Smooth muscle cell (in vitro differentiated cells): ENCODE results near the gene TPP2. TPM values are rescaled to one million over a fixed set of nuclear protein-coding genes. Genes with fewer than 3 reads are reported as not detected.

Source experiments
- DNase-seq: peaks from one replicate; lab custom pipeline; 2025; ENCODE audit not compliant: unreplicated experiment; lab: John Stamatoyannopoulos, UW
- H2AFZ ChIP-seq: fragments of 200-600 bp; sonication (generic); 2 replicates; pipeline ENCODE4 v1.6.0; 2016; ENCODE audit warnings: antibody characterized with exemption, low read depth, mild to moderate bottlenecking
- H3F3A ChIP-seq: fragments of 200-600 bp; sonication (generic); 2 replicates; pipeline ENCODE4 v1.6.0; 2017; ENCODE audit warnings: antibody characterized with exemption, low read depth
- H3K27ac ChIP-seq: fragments of 200-600 bp; sonication (generic); 2 replicates; pipeline ENCODE4 v1.5.1; 2016; ENCODE audit warnings: low read depth, mild to moderate bottlenecking
- H3K27me3 ChIP-seq: fragments of 200-600 bp; sonication (generic); 2 replicates; pipeline ENCODE4 v1.6.1; 2016; ENCODE audit warnings: low read depth, mild to moderate bottlenecking
- H3K36me3 ChIP-seq: fragments of 200-600 bp; sonication (generic); 2 replicates; pipeline ENCODE4 v1.5.1; 2016; ENCODE audit warnings: low read depth
- H3K4me1 ChIP-seq: fragments of 200-600 bp; sonication (generic); 2 replicates; pipeline ENCODE4 v1.5.1; 2016; ENCODE audit warnings: low read depth
- H3K4me2 ChIP-seq: fragments of 200-600 bp; sonication (generic); 2 replicates; pipeline ENCODE4 v1.6.0; 2016; ENCODE audit warnings: mild to moderate bottlenecking
- H3K4me3 ChIP-seq: fragments of 200-600 bp; sonication (generic); 2 replicates; pipeline ENCODE4 v1.5.1; 2016; ENCODE audit warnings: mild to moderate bottlenecking
- H3K79me2 ChIP-seq: fragments of 200-600 bp; sonication (generic); 2 replicates; pipeline ENCODE4 v1.6.0; 2016; ENCODE audit warnings: low read depth, mild to moderate bottlenecking
- H3K9ac ChIP-seq: fragments of 200-600 bp; sonication (generic); 2 replicates; pipeline ENCODE4 v1.6.0; 2016; ENCODE audit warnings: low read depth
- H3K9me3 ChIP-seq: fragments of 200-600 bp; sonication (generic); replicated peaks from 2 replicates; pipeline ENCODE4 v1.5.1; 2016; ENCODE audit warnings: low read depth
- H4K20me1 ChIP-seq: fragments of 200-600 bp; sonication (generic); 2 replicates; pipeline ENCODE4 v1.6.0; 2016; ENCODE audit warnings: low read depth
- WGBS: methylation state at CpG from one replicate; pipeline ENCODE4 v1.1.7; 2016; ENCODE audit warnings: low lambda C conversion rate; 5-methylcytosine and 5-hydroxymethylcytosine counted together
- polyA plus RNA-seq: library from polyadenylated mRNA; unstranded; fragments of >200 nt; fragmentation: Nextera tagmentation; extraction: Ambion mirVana; gene quantifications from 2 replicates; pipeline ENCODE4 v1.2.1, GENCODE V29; 2016
- total RNA-seq: library from RNA; depleted of rRNA; stranded (reverse); fragments of >200 nt; gene quantifications from 2 replicates; pipeline ENCODE4 v1.2.3, GENCODE V29; 2014
- TF ChIP-seq, protein P1 (sequence below): fragments of 200-600 bp; sonication (generic); IDR thresholded peaks from 2 replicates; pipeline ENCODE4 v1.5.1; 2017; ENCODE audit warnings: borderline replicate concordance, mild to moderate bottlenecking, antibody characterized with exemption; ENCODE audit not compliant: insufficient read depth, poor library complexity, severe bottlenecking

TPP2 gene
- total and polyA plus RNA-seq, 2 experiments from 2014 or later: 13.0 to 38.7 TPM

DNA sequence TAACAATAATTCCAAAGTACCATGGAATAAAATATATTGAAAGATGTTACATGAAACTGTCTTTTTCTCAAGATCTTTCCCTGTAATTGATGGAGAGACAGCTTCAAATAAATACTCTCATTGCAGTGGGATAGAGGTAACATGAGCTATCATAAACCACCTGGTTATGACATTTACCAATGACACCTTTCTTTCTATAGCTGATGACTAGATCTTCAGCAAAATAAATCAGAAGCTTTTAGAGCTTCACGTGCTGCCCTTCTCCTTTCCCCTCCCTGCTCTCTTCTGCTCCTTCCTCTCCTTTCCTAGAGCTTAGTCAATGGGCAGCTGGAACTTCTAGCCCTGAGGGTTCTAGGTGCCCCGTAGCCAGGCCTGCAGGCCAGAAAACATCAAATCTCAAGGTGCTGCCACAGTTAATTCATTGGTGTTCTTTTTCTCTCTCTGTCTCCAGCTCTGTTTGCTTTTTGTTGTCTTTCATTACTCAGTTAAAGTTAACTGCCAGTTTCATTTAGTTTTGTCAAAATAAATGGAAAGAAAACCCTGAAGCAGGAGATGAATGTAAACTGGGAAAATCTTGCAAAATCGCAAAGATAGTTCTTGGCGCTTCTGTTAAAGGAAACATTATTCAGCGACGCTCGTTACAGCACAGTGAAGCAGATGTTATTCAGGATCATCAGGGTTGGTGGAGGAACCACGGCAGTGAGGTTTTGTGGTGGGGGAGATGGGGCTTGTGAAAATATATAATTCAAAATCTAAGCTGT lies 106.4 kb downstream of the TPP2 start:
- Histone ChIP-seq H3F3A (no peaks in the 10 kb centered on the region), H3K36me3 (no peaks in the 10 kb centered on the region), H3K79me2 (no peaks in the 10 kb centered on the region), H3K4me2 (no peak overlapping the region), H3K27me3 (no peaks in the 10 kb centered on the region), H3K9ac (no peak overlapping the region), H3K4me3 (no peak overlapping the region), H3K27ac (peak overlapping the region; percentile 46), H3K9me3 (no peaks in the 10 kb centered on the region), H2AFZ (peak overlapping the region; percentile 79), H4K20me1 (no peaks in the 10 kb centered on the region), H3K4me1 (peaks cover 5% of the 10 kb centered on the region)
- no peak for DNase-seq
- 68% methylated on average over 8 of the region's 8 CpGs for WGBS
- TF ChIP-seq, protein P1, sequence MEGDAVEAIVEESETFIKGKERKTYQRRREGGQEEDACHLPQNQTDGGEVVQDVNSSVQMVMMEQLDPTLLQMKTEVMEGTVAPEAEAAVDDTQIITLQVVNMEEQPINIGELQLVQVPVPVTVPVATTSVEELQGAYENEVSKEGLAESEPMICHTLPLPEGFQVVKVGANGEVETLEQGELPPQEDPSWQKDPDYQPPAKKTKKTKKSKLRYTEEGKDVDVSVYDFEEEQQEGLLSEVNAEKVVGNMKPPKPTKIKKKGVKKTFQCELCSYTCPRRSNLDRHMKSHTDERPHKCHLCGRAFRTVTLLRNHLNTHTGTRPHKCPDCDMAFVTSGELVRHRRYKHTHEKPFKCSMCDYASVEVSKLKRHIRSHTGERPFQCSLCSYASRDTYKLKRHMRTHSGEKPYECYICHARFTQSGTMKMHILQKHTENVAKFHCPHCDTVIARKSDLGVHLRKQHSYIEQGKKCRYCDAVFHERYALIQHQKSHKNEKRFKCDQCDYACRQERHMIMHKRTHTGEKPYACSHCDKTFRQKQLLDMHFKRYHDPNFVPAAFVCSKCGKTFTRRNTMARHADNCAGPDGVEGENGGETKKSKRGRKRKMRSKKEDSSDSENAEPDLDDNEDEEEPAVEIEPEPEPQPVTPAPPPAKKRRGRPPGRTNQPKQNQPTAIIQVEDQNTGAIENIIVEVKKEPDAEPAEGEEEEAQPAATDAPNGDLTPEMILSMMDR: no peak

DNA sequence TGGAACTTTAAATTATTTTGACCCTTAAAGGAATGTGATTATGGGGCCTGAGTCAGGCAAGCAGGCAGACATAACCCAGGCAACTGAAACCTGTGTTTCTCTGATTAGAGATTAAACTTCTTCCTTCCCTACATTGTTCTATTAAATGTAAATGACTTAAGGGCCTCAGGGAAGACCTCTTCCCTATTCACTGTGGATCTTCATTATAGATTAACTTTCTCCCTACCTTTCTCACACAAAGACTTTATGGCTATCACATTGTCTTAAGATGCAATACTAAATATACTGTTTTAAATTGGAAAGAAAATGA lies 106.9 kb downstream of the TPP2 start:
- peaks cover 5% of the 10 kb centered on the region for H3K4me1 ChIP-seq
- TF ChIP-seq, protein P1: no peak
- H3F3A ChIP-seq: no peaks in the 10 kb centered on the region
- peak overlapping the region; percentile 28 for H3K4me2 ChIP-seq
- no peak overlapping the region for H3K4me3 ChIP-seq
- no peaks in the 10 kb centered on the region for H3K36me3 ChIP-seq
- no peaks in the 10 kb centered on the region for H3K27me3 ChIP-seq
- peak overlapping the region; percentile 46 for H3K27ac ChIP-seq
- H3K79me2 ChIP-seq: no peaks in the 10 kb centered on the region
- H4K20me1 ChIP-seq: no peaks in the 10 kb centered on the region
- no peak overlapping the region for H2AFZ ChIP-seq
- H3K9me3 ChIP-seq: no peaks in the 10 kb centered on the region
- no peak overlapping the region for H3K9ac ChIP-seq
- DNase-seq: no peak

DNA sequence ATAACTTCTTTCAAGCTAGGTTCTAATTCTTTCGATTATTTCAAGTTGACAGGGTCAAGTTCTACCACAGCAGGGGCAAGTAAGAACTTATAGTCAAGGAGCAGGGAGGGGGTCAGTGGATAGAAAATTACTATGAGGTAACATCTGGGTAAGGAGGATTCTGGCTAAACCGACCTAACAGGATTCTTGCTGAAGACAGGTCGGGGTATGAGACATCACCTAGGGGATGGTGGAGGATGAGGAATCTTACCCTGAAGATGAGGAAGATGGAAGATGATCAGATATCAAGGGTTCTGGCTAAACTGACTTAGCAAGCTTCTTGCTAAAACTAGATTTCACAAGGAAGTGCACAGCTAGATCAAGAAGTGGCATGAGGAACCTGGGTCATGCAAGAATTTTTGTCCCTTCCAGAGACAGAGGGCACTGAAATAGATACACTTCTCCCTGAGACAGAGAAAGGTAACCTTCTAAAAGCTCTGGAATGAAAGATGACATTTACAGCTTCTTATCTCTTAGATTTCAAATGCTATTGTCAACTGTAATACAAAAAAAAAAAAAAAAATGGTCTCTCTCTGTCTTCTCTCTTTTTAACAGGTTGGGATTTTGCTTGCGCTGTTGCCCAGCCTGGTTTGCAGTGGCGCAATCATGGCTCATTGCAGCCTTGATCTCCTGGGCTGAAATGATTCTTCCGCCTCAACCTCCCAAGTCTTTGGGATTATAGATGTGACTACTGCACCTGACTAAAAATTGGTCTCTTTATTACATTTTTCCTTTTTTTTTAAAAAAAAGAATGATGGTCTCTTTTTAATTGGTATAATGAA lies 107.7 kb downstream of the TPP2 start:
- Histone ChIP-seq H3K27ac (peak overlapping the region; percentile 46), H3K9ac (no peak overlapping the region), H3K27me3 (no peaks in the 10 kb centered on the region), H4K20me1 (no peaks in the 10 kb centered on the region), H2AFZ (no peak overlapping the region), H3F3A (no peaks in the 10 kb centered on the region), H3K4me1 (peaks cover 5% of the 10 kb centered on the region), H3K79me2 (no peaks in the 10 kb centered on the region), H3K9me3 (no peaks in the 10 kb centered on the region), H3K36me3 (no peaks in the 10 kb centered on the region), H3K4me2 (peak overlapping the region; percentile 28), H3K4me3 (no peak overlapping the region)
- 74% methylated on average over 6 of the region's 6 CpGs for WGBS
- TF ChIP-seq, protein P1: no peak
- no peak for DNase-seq
